HG03108 (cell line): ENCODE measurements around the gene MYCL.

Experiments used
- ATAC-seq: cut with Tn5 transposase; IDR thresholded peaks from one replicate; pipeline ENCODE4 v1.9.1; 2021; ENCODE audit warnings: moderate library complexity; ENCODE audit not compliant: unreplicated experiment

The MYCL gene

DNA sequence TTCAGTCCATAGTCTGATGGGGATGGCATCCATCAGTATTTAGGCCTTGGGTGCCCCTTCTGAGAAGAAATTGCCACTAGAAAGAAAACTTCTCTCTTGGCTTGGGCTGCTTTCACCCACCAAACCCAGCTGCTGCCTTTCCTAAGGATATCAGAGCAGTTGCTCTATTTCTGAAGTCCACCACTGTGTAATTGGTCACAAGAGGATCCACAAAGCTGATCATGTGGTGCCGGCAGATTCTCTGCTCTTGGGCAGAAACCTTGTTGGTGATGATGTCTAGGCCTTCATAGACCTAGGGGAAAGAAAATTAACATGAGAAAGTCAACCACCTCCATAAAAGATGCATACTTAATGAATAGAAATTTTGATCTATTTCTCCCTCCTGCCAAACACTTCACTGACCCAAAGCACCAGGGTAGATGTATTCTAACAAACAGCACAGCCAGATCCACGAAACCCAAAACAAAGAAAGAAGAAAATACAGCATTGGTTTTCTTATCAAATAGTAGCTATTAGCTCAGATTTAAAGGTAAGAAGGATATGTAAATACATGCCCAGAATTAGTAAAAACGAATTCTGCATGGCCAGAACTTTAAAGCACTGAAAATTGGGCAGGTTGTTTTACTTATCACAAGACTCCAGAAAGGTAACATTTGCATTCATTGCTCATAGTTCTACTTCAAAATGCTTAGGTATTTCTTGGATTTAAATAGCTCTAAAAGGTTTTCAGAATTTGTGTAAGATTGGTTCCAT is 44.4 kb downstream of the MYCL start:
- ATAC-seq = no peak

DNA sequence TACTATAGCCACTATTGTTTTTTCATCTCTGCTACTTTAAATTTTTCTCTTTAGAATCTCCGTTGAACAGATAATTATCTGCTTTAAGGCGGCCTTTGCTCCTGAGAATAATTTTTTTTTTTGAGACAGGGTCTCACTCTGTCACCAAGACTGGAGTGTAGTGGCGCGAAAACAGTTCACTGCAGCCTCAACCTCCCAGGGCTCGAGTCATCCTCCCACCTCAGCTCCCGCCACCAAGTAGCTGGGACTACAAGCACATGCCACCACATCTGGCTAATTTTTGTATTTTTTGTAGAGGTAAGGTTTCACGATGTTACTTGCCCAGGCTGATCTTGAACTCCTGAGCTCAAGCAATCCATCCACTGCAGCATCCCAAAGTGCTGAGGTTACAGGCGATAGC is 47.0 kb downstream of the MYCL start:
- ATAC-seq = no peak

DNA sequence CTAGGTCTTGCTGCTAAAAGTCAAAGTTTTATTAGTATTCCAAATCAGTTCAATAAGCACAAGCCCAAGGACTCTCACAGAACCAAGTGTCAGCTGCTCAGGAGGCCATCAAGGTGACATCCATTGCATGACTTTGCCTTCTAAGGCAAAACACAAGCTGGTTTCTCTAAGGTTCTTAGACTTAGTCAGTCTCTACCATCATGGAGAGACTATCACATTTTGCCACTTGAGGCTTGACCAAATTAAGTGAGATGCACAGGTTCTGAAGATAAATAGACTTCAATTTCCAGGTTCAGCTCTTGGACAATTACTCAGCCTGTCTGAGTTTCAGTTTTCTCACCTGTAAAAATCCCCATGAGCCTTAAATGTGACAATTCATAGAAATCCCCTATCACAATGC is 47.4 kb downstream of the MYCL start:
- ATAC-seq = no peak

DNA sequence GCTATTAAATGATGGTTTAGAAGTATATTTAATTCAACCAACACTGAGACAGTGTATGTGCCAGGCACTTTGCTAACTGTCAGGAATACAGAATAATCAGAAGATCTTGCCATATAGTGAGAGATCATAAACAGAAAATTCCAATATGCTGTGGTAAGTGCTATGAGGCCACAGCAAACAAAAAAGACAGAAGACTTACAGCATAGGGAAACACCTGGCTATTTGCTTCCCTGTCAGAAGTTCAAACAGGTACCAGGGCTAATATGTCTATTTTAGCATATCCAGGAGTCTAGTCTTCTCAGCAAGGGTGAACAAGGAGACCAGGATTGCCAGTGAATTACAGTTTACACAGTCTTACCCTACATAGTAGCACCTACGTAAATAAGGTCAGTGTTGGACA is 48.8 kb downstream of the MYCL start:
- ATAC-seq = no peak

DNA sequence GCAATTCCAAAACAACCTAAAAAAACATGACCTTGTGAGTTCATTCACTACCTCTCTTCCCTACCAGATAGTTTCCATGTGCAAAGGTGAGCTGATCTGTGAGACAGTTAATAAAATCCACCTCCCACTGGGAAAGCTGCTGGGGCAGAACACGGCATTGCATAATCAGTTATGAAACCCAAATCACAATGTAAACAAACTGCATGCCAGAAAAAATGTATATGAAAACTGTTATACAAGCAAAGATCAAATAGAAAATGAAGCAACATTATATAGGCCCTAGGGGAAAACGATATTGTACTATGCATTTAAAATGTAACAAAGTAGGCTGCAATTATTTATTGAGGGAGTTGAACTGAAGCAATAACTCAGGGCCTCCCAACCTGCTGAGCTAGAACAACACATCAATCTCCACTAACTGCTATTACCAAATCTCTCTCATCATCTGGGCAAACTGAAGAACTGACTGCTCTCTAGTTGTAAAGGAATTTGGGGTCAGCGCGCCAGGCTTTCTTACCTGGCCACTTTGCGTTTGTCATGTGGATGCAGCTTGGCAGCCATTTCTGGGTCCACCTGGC is 49.4 kb downstream of the MYCL start:
- no peak for ATAC-seq

DNA sequence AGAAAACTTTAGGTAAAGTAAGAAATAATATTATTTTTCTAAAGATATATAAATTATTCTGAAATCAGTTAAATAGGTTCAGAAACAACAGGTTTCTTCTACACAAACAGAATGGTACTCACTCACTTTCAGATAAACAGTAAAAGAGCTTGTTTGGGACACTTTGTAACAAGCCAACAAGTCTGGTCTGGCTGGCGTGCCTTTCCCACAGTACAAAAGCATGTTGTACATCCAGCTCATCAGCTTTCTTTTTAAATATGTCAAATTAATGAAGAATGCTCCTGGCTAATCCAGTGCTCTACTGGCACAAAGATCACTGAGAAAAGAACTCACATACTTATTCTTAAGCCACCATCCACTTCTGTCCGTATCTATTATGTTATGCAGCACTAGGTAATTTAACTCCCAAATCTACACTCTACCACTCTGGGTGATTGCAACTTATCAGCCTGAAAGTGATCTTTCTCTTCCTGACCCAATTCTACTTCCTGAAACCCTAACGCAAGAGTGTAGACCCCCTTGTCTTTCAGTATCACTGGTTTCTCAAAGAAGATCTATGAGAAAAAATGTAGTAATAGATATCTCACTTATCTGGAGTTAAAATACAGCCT is 51.0 kb downstream of the MYCL start:
- no peak for ATAC-seq

DNA sequence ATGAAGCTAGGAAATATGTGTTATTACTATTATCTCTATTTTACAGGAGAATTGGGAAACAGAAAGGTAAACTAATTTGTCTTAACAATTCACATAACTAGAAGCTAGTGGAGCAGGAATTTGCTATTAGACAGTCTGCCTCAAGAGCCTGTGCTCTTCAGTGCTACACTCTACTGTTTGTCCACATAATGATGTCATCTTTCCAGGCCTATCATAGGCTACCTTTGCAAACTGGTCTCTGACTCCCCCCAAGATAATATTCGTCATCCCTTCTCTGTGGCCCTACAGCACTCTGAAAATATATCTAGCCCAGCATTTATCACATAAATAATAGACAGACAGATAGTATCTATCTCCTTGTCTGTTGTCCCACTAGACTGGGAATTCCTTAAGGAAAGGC is 52.5 kb downstream of the MYCL start:
- no peak for ATAC-seq

DNA sequence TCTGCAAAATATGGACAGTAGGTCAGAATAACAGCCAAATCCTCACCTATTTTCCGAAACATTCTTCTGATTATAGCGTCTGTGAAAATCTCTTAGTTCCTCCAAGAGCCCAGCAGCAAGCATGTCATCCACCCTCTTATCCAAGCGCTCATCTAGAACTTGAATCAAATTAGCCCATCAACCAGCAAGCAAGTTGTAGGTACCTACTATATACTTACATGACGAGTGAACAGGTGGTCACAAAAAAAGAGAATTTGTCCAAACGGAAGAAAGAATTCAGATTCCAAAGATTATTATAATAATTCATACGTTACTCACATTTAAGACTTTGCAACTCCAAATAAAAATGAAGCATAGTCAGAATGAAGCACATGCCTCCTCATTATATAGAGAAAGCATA is 53.8 kb downstream of the MYCL start:
- no peak for ATAC-seq

DNA sequence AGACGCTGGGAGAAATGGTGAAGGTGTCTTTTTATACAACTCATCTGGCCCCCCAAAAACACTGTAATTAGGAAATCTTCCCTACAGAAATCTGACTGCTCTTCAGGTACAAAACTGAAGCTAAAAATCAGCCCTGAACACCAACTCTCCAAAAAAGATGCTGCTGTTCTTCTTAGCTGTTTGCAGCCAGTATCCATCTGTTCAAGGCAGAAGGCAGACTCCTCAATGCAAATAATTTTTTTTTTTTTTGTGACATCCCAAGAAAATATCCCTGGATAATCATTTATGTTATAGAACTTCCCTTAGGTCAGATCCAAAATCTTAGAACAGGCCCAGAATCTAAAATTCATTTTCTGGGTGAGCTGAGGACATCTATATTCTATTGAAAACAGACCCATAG is 54.9 kb downstream of the MYCL start:
- no peak for ATAC-seq

DNA sequence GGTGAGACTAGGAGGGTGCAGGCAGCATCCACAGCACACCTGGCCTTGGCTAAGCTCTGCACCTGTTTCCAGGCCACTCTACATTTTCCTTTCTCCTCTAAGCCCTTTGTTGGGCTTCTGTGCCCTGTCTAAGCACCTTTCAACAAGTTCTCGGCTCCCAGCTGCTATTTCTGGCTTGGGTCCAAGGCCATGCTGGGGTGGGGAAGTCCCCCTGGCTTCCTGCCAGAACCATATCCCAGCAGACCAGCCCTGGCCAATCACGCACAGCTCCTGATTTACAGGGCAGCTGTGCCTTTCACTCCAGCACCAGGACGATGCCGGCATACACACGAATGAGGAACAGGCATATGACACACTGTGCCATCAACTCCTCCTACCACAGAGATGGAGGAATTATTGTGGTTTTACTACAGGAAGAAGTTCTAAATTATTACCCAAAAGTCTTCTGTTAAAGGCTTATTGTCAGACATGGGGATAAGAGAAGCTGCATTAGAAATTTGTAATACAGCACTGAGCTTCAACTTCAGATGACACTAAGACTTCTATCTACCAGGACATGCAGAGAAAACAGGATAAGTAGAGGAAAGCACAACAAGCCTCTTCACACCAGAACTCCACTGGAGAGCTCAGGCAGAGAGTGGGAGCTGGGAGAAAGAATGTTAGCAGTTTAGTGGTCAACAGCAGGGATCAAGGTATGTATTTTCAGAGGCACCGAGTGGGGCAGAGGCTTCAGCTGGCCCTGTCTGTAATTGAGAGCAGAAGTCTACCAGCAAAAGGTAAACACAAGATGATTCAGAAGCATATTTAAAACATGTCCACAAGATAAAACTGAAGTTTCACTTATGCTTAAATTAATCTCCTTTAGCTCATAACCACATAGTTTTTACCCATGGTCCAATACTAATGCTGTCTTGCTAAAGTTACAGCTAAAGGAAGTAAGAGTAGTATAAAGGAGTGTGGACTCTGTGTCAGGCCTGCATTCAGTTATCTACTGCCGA is 55.8 kb downstream of the MYCL start:
- peak; percentile 70 for ATAC-seq
